Astrocyte (in vitro differentiated cells and primary cell): ENCODE data around the gene CNTNAP4. TPM values are rescaled to one million over a fixed set of nuclear protein-coding genes. Genes with fewer than 3 reads are reported as not detected.

ENCODE experiments used
- DNase-seq: peaks from one replicate; pipeline ENCODE4 v3.0.0-alpha.2; 2010; ENCODE audit warnings: low read depth
- FAIRE-seq: peaks from 2 replicates; lab custom pipeline; 2011; peaks lifted over from hg19 to GRCh38; lab: Jason Lieb, UNC
- H2AFZ ChIP-seq: 2 replicates; pipeline ENCODE4 v1.6.0; 2012; ENCODE audit warnings: low read depth, low read length, inconsistent platforms
- H3K27ac ChIP-seq: 2 replicates; pipeline ENCODE4 v1.5.1; 2011; ENCODE audit warnings: low read depth, low read length, inconsistent platforms
- H3K27me3 ChIP-seq: 2 replicates; pipeline ENCODE4 v1.6.0; 2011; ENCODE audit warnings: low read length, inconsistent platforms; ENCODE audit not compliant: insufficient read depth
- H3K36me3 ChIP-seq: 2 replicates; pipeline ENCODE4 v1.5.1; 2011; ENCODE audit warnings: low read length, inconsistent platforms; ENCODE audit not compliant: insufficient read depth
- H3K4me1 ChIP-seq: 2 replicates; pipeline ENCODE4 v1.5.1; 2011; ENCODE audit warnings: low read length, inconsistent platforms; ENCODE audit not compliant: insufficient read depth
- H3K4me2 ChIP-seq: 2 replicates; pipeline ENCODE4 v1.6.0; 2012; ENCODE audit warnings: low read length, inconsistent platforms
- H3K4me3 ChIP-seq: 2 replicates; pipeline ENCODE4 v1.5.1; 2011; ENCODE audit warnings: low read depth, mild to moderate bottlenecking, low read length, inconsistent platforms; ENCODE audit not compliant: insufficient read depth
- H3K79me2 ChIP-seq: 2 replicates; pipeline ENCODE4 v1.6.0; 2012; ENCODE audit warnings: mild to moderate bottlenecking, low read length, inconsistent platforms; ENCODE audit not compliant: insufficient read depth
- H3K9ac ChIP-seq: 2 replicates; pipeline ENCODE4 v1.6.0; 2012; ENCODE audit warnings: mild to moderate bottlenecking, low read length, inconsistent platforms
- H3K9me3 ChIP-seq: 2 replicates; pipeline ENCODE4 v1.5.1; 2012; ENCODE audit warnings: low read depth, mild to moderate bottlenecking, low read length, inconsistent platforms; ENCODE audit not compliant: insufficient read depth
- H4K20me1 ChIP-seq: 2 replicates; pipeline ENCODE4 v1.6.0; 2012; ENCODE audit warnings: low read length, inconsistent platforms; ENCODE audit not compliant: insufficient read depth
- H3K27ac Mint-ChIP-seq: one replicate; pipeline ENCODE4 v1.8.0; 2021; ENCODE audit warnings: mild to moderate bottlenecking, mixed read lengths; ENCODE audit not compliant: unreplicated experiment
- H3K27me3 Mint-ChIP-seq: one replicate; pipeline ENCODE4 v1.8.0; 2021; ENCODE audit warnings: low read depth, mixed read lengths; ENCODE audit not compliant: unreplicated experiment
- H3K36me3 Mint-ChIP-seq: one replicate; pipeline ENCODE4 v1.8.0; 2021; ENCODE audit warnings: low read depth, mixed read lengths; ENCODE audit not compliant: unreplicated experiment
- H3K4me1 Mint-ChIP-seq: one replicate; pipeline ENCODE4 v1.8.0; 2021; ENCODE audit warnings: low read depth, mixed read lengths; ENCODE audit not compliant: unreplicated experiment
- H3K4me3 Mint-ChIP-seq: one replicate; pipeline ENCODE4 v1.8.0; 2021; ENCODE audit warnings: mild to moderate bottlenecking, moderate library complexity, mixed read lengths; ENCODE audit not compliant: unreplicated experiment
- H3K9me3 Mint-ChIP-seq: one replicate; pipeline ENCODE4 v1.8.0; 2021; ENCODE audit warnings: mild to moderate bottlenecking, mixed read lengths; ENCODE audit not compliant: unreplicated experiment
- CTCF ChIP-seq: IDR thresholded peaks from 2 replicates; pipeline ENCODE4 v1.5.1; 2011; ENCODE audit warnings: low read depth, mild to moderate bottlenecking, inconsistent platforms, low read length, moderate library complexity; ENCODE audit not compliant: insufficient read depth
- EZH2 ChIP-seq: IDR thresholded peaks from 2 replicates; pipeline ENCODE4 v1.6.1; 2012; ENCODE audit warnings: mild to moderate bottlenecking, low read length, inconsistent platforms; ENCODE audit not compliant: insufficient read depth
- total RNA-seq: library from RNA; stranded (reverse); gene quantifications from 2 replicates; pipeline ENCODE4 v1.2.1, GENCODE V29; 2021

CNTNAP4 gene
- total RNA-seq, 1 donor from 2014 or later: not detected

GRCh38 chr16:76502555-76502954 is 225.4 kb downstream of the CNTNAP4 start:
- FAIRE-seq: no peak

DNA sequence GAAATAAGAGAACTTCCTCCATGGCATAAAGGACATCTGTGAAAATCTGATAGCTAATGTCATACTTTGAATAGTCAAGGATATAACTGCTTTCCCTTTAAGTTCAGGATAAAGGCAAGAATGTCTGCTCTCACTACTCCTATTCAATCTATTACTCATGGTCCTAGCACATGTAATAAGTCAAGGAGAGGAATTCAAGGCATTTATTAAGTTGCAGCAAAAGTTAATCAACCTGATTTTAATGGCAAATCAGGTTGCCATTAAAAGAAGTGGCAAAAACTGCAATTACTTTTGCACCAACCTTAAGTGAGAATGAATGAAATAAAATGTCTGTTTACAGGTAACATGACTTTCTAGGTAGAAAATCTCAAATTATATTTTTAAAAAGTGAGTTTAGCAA is 225.9 kb downstream of the CNTNAP4 start:
- no peak overlapping the region for H2AFZ ChIP-seq
- H3K79me2 ChIP-seq: no peaks in the 10 kb centered on the region
- Mint-ChIP-seq H3K27me3 (no peaks in the 10 kb centered on the region), H3K4me1 (no peaks in the 10 kb centered on the region), H3K4me3 (no peak overlapping the region), H3K36me3 (no peaks in the 10 kb centered on the region), H3K27ac (no peak overlapping the region), H3K9me3 (no peaks in the 10 kb centered on the region)
- H3K4me2 ChIP-seq: no peak overlapping the region
- no peak overlapping the region for H3K4me3 ChIP-seq
- H3K9me3 ChIP-seq: peaks cover 2% of the 10 kb centered on the region
- H3K4me1 ChIP-seq: no peaks in the 10 kb centered on the region
- no peak overlapping the region for H3K9ac ChIP-seq
- DNase-seq: no peak
- H3K27me3 ChIP-seq: no peaks in the 10 kb centered on the region
- FAIRE-seq: no peak
- no peaks in the 10 kb centered on the region for H4K20me1 ChIP-seq
- no peaks in the 10 kb centered on the region for H3K36me3 ChIP-seq
- TF ChIP-seq CTCF: no peak
- no peak for TF ChIP-seq EZH2
- H3K27ac ChIP-seq: no peak overlapping the region

More at GRCh38 chr16:76502555-76502954, 225.4 kb downstream of the CNTNAP4 start:
- Histone ChIP-seq H3K27ac (no peak overlapping the region), H3K4me3 (no peak overlapping the region), H3K4me1 (no peaks in the 10 kb centered on the region), H4K20me1 (no peaks in the 10 kb centered on the region), H3K79me2 (no peaks in the 10 kb centered on the region), H2AFZ (no peak overlapping the region), H3K27me3 (no peaks in the 10 kb centered on the region), H3K36me3 (no peaks in the 10 kb centered on the region), H3K9me3 (peaks cover 2% of the 10 kb centered on the region), H3K9ac (no peak overlapping the region), H3K4me2 (no peak overlapping the region)
- H3K9me3 Mint-ChIP-seq: no peaks in the 10 kb centered on the region
- no peaks in the 10 kb centered on the region for H3K36me3 Mint-ChIP-seq
- TF ChIP-seq CTCF (no peak), EZH2 (no peak)
- no peaks in the 10 kb centered on the region for H3K27me3 Mint-ChIP-seq
- no peak overlapping the region for H3K4me3 Mint-ChIP-seq
- no peaks in the 10 kb centered on the region for H3K4me1 Mint-ChIP-seq
- H3K27ac Mint-ChIP-seq: no peak overlapping the region
- DNase-seq: no peak

- Histone ChIP-seq H3K79me2 (no peaks in the 10 kb centered on the region), H3K27ac (no peak overlapping the region), H2AFZ (no peak overlapping the region), H3K9me3 (no peaks in the 10 kb centered on the region), H3K4me1 (no peaks in the 10 kb centered on the region), H3K36me3 (no peaks in the 10 kb centered on the region), H4K20me1 (no peaks in the 10 kb centered on the region), H3K9ac (no peak overlapping the region), H3K4me3 (no peak overlapping the region), H3K27me3 (no peaks in the 10 kb centered on the region), H3K4me2 (no peak overlapping the region)
- no peak for TF ChIP-seq EZH2
- no peak for TF ChIP-seq CTCF
- Mint-ChIP-seq H3K36me3 (no peaks in the 10 kb centered on the region), H3K4me3 (no peak overlapping the region), H3K27ac (no peak overlapping the region), H3K27me3 (no peaks in the 10 kb centered on the region), H3K4me1 (no peaks in the 10 kb centered on the region), H3K9me3 (no peaks in the 10 kb centered on the region)
- FAIRE-seq (no peak), DNase-seq (no peak)
Observed at GRCh38 chr16:76511203-76511602, 234.0 kb downstream of the CNTNAP4 start.
